CD4-positive, alpha-beta T cell treated with Interleukin-2 at 100 ng/mL for 4 hours (primary cell): ENCODE data around the gene HMCN2.

ENCODE experiments used
- DNase-seq: peaks from one replicate; pipeline ENCODE4 v3.0.0-alpha.2; 2020; ENCODE audit warnings: low spot score

Gene HMCN2

DNA sequence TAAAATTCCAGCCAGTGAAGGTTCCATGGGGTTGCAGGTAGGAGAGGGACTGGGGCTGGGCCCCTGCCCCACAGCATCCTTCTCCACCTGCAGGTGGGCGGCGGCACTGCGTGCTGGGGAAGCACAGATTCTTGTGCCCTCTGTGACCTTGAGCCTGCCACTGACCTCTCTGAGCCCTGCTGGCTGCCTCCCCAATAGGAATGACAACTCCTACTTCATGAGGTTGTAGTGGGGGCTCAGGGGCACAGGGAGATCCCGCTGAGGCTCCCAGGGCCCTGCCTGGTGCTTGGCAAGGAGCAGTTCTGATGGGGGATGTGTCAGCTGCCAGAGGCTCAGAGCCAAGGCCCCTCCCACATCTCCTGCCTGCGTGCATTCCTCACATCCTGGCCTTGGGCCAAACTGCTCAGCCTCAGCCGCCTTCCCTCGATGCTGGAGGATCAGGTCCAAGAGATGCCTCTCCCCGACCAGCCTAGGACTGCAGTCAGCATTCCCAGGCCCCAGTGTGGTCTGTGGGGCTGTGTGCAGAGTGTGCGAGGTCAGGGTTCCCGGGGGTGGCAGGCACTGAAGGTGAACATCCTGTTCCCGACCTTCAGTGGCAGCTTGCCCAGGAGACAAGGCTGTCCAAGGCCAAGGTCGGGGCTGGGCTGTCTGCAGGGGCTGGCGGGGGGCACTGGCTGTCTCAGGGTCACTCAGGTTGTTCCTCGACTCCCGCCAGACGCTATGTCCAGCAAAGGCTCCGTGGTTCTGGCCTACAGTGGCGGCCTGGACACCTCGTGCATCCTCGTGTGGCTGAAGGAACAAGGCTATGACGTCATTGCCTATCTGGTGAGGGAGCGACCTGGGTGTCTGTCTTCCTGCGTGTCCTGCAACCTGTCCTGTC lies 186.2 kb downstream of the HMCN2 start:
- no peak for DNase-seq

DNA sequence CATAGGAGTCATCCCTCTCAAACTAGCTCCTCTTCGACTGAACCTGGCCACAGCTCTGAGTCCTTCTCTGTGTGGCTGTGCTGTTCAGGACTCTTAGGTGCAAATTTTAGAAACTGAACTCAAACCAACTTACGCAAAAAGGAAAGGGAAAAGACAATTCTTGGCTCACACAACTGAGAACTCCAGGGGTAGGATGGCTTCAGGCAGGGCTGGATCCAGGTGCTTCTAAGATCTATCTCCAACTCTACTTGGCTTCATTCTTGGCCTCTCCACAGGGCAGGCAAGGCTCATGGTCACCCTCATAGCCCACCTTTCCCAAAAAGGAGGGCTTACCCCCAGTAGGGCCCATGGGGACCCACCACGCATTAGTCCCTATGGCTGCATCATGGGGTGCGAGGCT lies 187.3 kb downstream of the HMCN2 start:
- no peak for DNase-seq

- DNase-seq: no peak
These were observed 187.9 kb downstream of the HMCN2 start for GRCh38 chr9:130453487-130453886.

DNA sequence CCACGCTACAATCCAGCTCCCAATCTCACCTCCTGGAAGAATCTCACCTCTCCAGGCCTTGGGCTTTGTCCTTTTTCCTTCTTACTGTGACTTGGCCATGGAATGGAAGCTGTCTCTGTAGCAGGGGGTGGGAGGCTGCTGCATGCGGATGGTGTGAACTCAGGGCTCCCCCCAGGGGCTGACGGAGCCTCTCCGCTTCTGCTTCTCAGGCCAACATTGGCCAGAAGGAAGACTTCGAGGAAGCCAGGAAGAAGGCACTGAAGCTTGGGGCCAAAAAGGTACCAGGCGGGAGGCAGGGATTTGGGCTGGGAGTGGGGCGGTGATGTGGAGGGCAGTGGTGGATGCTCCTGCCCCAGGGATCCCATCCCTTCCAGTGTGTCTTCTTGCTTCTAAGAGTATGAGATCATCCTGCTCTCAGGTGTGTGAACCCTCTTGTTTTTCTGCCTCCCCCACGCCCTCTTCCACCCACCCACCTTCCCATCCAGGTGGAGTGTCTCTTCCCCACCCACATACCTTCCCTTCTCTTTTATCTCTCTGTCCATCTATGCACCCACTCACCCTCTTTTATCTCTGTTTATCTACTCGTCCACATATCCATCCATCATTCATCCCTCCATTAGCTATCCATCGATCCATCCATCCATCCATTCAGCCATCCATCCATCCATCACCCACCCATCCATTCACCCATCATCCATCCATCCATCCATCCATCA lies 188.7 kb downstream of the HMCN2 start:
- no peak for DNase-seq

DNA sequence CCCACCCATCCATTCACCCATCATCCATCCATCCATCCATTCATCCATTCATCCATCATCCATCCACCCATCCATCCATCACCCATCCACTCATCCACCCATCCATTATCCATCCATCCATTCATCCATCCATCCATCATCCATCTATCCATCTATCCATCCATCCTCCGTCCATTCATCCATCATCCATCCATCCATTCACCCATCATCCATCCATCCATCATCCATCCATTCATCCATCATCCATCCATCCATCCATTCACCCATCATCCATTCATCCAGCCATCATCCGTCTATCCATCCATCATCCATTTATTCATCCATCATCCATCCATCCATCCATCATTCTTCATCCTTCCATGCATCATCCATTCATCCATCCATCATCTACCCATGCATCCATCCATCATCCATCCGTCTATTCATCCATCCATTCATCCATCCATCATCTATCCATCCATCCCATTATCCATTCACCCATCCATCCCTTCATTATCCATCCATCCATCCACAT lies 189.3 kb downstream of the HMCN2 start:
- DNase-seq: no peak

GRCh38 chr9:130458027-130458803 lies 192.7 kb downstream of the HMCN2 start:
- DNase-seq: no peak

DNA sequence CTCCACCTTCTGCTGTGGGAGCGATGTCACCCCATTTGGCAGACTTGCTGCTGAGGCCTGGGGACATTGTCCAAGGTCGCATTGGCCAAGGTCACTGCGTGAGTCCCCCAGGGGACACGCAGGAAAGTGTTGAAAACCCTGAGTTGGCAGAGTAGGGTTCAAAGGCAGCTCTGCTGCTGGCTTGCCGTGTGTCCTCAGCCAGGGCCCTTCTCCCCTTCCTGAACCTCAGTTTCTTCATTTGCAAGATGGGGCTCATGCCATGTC lies 193.2 kb downstream of the HMCN2 start:
- DNase-seq: no peak

GRCh38 chr9:130459151-130459550 lies 193.6 kb downstream of the HMCN2 start:
- DNase-seq: no peak

- DNase-seq: no peak
These were observed 194.5 kb downstream of the HMCN2 start for GRCh38 chr9:130459941-130460669.

GRCh38 chr9:130461218-130461630 lies 195.7 kb downstream of the HMCN2 start:
- peak; percentile 57 for DNase-seq

- DNase-seq: no peak
These were observed 196.2 kb downstream of the HMCN2 start for GRCh38 chr9:130461731-130462130.

DNA sequence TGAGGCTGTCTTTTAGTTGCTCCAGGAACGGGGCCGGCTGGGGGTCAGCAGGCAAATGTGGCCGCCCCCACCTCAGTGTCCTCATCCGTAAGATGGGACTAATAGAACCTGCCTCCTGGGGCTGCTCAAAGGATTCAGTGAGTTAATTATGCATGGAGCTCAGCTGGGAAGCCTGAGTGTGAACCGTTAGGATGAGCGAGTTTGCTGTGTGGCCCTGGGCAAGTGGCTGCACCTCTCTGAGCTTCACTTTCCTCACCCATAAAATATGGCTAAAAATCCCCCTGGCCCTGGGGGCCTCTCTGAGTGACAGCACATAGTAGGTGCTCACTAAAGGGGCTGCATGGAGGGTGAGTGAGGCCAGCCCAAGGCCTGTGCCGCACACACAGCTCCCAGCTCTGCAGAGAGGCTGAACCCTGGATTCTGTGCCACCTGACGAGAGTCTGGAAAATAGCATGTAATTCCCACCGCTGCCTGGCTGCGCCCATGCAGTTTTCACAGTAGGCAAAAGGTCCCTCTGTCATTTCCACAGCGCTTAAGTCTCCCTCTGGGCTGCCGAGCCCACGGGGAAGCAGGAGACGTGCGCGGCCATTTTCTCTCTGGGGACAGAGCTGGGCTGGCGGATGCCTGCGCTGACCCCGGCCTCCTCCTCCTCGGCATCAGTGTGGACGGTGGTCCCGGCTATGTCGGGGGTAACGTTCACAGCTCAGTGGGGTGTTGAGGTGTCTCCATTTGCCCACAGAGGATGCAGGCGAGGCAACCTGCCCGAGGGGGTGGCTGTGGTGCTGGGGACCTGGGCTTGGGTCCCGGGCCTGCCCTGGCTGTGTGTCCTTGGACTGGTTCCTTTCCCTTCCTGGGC lies 197.4 kb downstream of the HMCN2 start:
- no peak for DNase-seq

GRCh38 chr9:130463763-130464745 lies 198.5 kb downstream of the HMCN2 start:
- DNase-seq: no peak

DNA sequence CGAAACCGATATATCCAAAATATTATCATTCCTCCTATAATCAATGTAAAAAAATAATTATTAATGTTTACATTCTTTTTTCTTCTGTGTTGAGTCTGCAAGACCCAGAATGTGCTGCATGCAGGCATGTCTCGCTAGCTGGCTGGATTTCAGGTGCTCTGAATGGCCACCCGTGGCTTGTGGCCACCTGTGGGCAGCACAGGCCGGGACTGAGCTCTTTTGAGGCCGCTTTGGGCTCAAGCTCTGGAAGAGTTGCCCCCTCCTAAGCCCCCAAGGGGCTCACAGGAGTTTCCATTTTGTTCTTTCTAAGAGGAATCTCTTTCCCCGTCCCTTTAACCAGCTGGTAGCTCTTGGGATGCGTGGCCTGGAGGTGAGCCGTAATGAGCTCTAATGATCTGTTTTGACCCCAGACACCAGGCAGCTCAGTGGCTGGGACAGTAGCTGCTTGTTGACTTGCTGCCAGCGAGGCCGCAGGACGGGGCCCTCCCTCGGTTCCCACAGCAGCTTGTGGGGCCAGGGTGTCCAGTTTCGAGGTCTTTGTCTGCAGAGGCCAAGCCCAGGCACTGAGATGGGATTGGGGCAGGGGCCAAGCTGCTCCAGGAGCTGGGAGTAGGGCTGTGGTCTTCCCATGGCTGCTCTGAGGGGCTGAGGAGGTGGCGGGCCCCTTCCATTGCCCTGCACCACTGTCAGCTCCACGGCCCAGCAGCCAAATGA lies 200.0 kb downstream of the HMCN2 start:
- DNase-seq: no peak

DNA sequence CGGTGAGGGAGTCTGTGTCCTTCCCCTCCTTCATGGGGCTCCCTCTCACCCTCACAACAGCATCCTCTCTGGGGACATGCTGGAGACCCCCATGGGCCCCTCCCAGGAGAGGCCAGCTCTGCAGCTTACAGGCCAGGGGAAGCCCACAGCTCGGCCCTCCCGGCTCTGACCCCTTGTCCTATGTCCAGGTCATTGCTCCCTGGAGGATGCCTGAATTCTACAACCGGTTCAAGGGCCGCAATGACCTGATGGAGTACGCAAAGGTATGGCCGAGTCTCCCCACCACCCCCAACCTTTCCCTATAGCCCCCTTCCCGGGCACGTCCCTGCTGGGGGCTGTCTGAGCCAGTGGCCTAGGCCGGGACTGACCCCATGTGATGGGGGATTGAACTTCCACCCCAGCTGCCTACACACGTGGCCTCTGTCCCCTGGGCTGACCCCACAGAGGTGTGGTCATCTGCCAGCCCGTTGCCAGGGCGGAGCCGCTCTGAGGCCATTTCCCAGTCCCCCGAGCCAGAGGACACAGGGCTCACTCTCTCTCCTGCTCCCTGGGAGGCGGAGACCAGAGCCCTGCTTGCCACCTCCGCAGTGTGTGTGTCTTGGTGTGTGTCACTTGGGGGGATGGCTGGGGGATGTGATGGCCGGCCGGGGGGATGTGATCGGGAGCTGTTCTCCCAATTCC lies 201.1 kb downstream of the HMCN2 start:
- DNase-seq: no peak

GRCh38 chr9:130467316-130467715 lies 201.8 kb downstream of the HMCN2 start:
- DNase-seq: no peak

DNA sequence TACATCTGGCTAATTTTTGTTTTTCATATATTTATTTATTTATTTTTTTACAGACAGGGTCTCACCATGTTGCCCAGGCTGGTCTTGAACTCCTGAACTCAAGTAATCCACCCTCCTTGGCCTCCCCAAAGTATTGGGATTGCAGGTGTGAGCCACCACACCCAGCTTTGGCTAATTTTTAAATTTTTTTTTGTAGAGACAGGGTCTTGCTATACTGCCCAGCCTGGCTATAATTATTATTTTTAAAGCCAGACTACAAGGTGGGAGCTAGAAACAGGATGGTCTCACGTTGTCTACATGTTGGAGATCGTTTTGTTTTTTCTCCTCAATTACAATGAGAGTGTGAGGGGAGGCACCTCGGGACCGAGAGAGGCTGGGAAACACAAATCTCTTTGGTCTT lies 203.0 kb downstream of the HMCN2 start:
- DNase-seq: no peak

DNA sequence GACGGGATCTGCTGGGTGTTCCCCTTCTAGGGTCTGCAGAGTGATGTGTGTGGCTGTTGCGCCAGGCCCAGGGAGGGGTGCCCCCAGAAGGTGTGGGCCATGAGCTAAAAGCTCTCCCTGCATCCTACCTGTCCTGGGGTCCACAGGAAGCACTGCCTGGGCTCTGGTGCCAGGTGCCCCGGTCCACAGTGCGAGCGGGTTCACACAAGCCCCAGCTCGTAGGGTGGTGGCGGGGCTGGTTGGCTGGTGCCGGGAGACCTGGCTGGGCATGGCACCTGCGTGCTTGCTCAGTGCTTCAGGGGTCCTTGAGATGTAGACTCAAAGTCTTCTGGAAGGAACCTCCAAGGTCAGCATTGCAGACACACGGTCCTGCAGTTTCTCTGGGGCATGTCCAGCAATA lies 204.7 kb downstream of the HMCN2 start:
- DNase-seq: no peak

DNA sequence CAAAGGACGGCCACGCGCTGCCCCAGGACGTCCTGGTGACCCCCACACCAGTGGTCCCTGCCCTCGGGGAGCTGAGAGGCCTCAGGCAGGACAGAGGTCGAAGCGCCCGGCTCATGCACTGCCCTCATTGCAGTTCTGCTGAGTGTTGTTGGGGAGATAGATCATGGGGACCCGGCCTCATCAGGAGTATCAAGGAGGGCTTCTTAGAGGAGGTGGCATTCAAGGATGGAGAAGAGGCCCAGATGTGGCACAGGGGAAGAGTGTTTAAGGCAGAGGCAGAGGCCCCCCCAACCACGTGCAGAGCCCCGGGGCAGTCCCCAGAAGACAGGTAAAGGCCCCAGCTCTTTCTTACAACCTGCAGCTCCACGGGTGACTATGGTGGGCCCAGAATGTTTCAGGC lies 205.4 kb downstream of the HMCN2 start:
- DNase-seq: no peak
